COLO668 (cell line): ENCODE data around the gene CAPZB.
"Not testable (repeated sequence)": the region's sequence is repeated elsewhere in the genome, so short reads cannot be mapped to it uniquely, and the experiment has no call there.

Experiments used
- DNase-seq: peaks from one replicate; lab custom pipeline; 2025; ENCODE audit not compliant: unreplicated experiment; lab: John Stamatoyannopoulos, UW

CAPZB gene

GRCh38 chr1:19499887-19500286 is 14.5 kb upstream of the CAPZB start:
- DNase-seq: not testable (repeated sequence)

GRCh38 chr1:19497443-19497842 is 12.1 kb upstream of the CAPZB start:
- not testable (repeated sequence) for DNase-seq

GRCh38 chr1:19496527-19496874 is 11.2 kb upstream of the CAPZB start:
- no peak for DNase-seq

GRCh38 chr1:19495799-19496526 is 10.6 kb upstream of the CAPZB start:
- DNase-seq: no peak

GRCh38 chr1:19495000-19495656 is 9.8 kb upstream of the CAPZB start:
- no peak for DNase-seq

GRCh38 chr1:19493547-19493946 is 8.2 kb upstream of the CAPZB start:
- DNase-seq: no peak

GRCh38 chr1:19489996-19490395 is 4.7 kb upstream of the CAPZB start:
- DNase-seq: no peak

GRCh38 chr1:19488136-19488535 is 2.8 kb upstream of the CAPZB start:
- no peak for DNase-seq

GRCh38 chr1:19484798-19485361 is 459 bp downstream of the CAPZB start:
- DNase-seq: peak; percentile 63

GRCh38 chr1:19484338-19484797 is 971 bp downstream of the CAPZB start:
- peak; percentile 66 for DNase-seq

GRCh38 chr1:19483691-19484090 is 1.6 kb downstream of the CAPZB start:
- no peak for DNase-seq

- no peak for DNase-seq
These were observed 2.1 kb downstream of the CAPZB start for GRCh38 chr1:19483261-19483660.

- DNase-seq: no peak
These were observed 3.4 kb downstream of the CAPZB start for GRCh38 chr1:19481826-19482398.

GRCh38 chr1:19480282-19480681 is 5.1 kb downstream of the CAPZB start:
- DNase-seq: no peak

- no peak for DNase-seq
These were observed 5.8 kb downstream of the CAPZB start for GRCh38 chr1:19479351-19480120.

- DNase-seq: no peak
These were observed 7.0 kb downstream of the CAPZB start for GRCh38 chr1:19478322-19478721.

GRCh38 chr1:19477284-19478249 is 7.8 kb downstream of the CAPZB start:
- DNase-seq: no peak

- DNase-seq: no peak
These were observed 8.7 kb downstream of the CAPZB start for GRCh38 chr1:19476450-19477190.

GRCh38 chr1:19475296-19475695 is 10.0 kb downstream of the CAPZB start:
- DNase-seq: no peak
